Measurements from ENCODE around the gene UBE2O.

DNA sequence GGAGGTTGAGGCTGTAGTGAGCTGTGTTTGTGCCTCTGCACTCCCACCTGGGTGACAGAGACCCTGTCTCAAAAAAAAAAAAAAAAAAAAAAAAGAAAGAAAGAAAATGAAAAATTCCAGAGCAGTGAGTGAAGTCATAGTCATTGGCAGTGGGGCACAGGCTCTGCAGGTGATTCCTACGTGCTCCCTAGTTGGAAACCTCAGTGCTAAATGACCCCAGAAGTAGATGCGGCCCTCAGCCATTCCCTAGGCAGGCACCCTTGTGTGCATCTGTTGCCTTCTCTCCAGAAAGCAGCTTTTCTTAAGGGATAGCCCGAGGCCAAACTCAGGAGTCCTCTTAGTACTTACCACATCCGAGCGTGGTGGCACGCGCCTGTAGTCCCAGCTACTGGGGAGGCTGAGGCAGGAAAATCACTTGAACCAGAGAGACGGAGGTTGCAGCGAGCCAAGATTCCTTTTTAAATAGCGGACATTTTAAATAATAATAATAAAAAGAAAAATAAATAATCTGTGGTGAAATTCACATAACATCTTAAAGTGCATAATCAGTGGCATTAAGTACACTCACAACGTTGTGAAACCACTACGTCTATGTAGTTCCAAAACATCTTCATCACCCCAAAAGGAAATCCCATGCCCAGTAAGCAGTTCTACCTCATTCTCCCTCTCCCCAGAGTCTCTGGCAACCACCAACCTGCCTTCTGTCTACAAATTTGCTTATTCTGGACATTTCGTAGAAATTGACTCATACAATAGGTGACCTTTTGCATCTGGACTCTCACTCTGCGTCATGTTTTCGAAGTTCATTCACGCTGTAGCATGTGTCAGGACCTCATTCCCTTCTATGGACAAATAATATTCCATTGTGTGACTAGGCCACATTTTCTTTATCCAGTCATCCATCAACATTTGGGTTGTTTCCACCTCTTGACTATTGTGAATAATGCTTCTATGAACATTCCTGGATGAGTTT lies 81.0 kb downstream of the UBE2O start:
- TF ChIP-seq EZH2 (IDR thresholded peaks at IDR 0.05; ENCODE audit: low read length, missing control alignments), result no peak
- TF ChIP-seq CTCF (conservative IDR thresholded peaks at IDR 0.05 in 1 of 2, IDR thresholded peaks at IDR 0.05 in 1 of 2; ENCODE audit: low read depth in 1 of 2, low read length in 2 of 2), result no peak

All from fibroblast of lung (primary cell).